A204.1 (cell line): Measurements from ENCODE around the gene AEBP2.
"Not testable (repeated sequence)": the region's sequence is repeated elsewhere in the genome, so short reads cannot be mapped to it uniquely, and the experiment has no call there.

Experiments
- FAIRE-seq: peaks from 2 replicates; lab custom pipeline; 2012; peaks lifted over from hg19 to GRCh38; lab: Jason Lieb, UNC

AEBP2 gene

DNA sequence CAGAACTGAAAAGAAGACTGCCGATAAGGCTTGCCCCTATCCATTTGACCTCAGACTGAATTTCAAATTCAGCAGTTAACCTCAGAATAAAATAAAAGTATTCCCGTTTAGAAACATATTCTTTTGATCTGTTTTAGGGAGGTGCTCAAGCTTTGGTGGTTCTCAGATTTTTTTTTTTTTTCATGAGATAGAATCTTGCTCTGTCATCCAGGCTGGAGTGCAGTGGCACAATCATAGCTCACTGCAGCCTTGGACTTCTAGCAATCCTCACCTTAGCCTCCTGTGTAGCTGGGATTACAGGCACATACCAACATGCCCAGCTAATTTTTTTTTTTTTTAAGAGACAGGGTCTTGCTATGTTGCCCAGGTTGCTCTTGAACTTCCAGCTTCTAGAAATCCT is 15.5 kb downstream of the AEBP2 start:
- FAIRE-seq: no peak

- FAIRE-seq: no peak
Measured at GRCh38 chr12:19456176-19456575, 16.9 kb downstream of the AEBP2 start.

DNA sequence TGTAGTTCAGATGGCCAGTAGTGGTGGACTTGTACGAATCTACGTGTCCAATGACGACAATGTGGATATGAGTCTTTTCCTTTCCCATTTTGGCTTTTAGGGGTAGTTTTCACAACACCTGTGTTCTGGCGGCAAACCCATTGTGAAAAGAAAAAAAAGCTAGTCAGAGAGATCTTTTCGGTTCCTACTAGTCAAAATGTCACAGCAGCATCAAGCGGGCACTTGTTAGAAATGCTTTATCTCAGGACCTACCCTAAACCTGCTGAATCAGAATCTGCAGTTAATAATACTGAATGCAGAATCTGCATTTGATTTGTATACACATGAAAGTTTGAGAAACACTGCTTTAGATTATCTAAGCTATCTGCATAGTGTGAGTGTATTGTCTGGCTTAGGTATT is 18.3 kb downstream of the AEBP2 start:
- no peak for FAIRE-seq

DNA sequence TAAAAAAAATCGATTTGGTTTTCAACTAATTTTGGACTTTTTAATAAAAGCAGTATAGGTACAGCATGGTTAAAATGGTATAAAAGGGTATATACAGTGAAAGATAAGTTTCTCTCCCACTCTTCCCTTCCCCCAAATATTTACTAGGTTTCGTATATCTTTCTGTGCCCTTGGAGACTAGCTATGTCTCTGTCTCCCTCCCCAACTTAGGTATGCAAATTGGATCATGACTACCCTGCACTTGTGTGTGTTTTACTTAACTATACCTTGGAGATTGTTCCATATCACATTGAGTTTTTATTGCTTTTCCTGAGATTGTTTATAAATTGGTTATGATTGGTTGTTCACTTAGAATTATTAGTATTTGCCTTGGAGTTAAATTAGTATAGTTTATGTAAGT is 19.4 kb downstream of the AEBP2 start:
- no peak for FAIRE-seq

DNA sequence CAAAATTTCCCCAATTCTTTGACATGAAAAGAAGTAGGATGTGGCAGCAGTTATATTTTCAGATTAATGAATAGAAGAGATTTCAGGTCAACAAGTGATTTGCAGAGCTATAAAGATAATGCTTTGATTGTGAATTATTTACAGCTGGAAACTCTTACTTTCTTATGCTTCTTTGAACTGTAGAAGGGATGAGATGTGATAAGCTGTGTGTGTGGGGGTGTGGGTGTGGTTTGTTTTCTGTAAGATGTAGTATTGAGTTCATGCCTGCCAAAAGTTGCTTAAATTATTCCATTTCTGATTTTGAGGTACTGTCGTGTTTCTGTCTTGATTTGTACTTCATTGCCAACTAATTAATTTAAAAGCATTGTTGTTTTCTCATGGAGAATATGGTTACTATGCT is 22.7 kb downstream of the AEBP2 start:
- no peak for FAIRE-seq

DNA sequence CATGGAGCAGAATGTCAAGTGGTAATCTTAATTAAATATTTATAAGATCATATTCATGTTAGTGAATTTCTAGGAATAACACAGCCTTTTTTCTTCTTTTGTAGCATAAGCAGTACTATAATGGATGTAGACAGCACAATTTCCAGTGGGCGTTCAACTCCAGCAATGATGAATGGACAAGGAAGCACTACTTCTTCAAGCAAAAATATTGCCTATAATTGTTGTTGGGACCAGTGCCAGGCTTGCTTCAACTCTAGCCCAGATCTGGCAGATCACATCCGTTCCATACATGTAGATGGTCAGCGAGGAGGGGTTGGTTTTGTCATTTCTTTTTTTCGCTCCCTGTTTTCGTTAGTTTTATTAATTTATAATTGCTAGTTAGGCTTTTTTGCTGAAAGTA is 23.1 kb downstream of the AEBP2 start:
- no peak for FAIRE-seq

- no peak for FAIRE-seq
Measured at GRCh38 chr12:19464192-19464580, 24.9 kb downstream of the AEBP2 start.

DNA sequence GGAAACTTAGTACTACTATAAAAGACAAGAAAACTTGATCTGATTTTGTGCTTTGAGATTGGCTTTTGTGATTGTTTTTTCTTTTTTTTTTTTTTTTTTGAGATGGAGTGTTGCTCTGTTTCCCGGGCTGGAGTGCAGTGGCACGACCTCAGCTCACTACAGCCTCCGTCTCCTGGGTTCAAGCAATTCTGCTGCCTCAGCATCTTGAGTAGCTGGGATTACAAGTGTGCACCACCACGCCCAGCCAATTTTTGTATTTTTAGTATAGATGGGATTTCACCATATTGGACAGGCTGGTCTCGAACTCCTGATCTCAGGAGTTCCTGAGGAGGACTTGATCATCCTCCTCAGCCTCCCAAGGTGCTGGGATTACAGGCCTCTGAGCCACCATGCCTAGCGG is 26.4 kb downstream of the AEBP2 start:
- no peak for FAIRE-seq

DNA sequence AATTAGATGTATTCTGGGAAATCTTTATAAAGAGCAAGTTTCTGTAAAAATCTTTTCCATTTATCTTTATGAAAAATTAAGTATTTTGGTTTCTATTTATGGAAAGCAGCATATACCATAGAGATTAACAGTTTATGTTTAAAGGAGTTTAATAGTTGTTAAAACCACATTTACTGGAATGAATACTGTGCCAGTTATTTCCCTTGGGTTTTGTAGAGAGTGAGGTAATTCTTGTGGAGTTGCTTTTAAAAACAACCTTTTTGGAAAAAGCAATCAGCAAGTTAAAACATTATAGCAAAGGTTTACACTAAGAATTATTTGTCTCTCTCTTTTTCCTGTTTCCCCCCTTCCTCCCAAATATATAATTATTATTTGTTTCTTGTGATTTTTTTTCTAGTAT is 34.9 kb downstream of the AEBP2 start:
- FAIRE-seq: no peak

GRCh38 chr12:19475884-19476505 is 36.7 kb downstream of the AEBP2 start:
- FAIRE-seq: not testable (repeated sequence)

DNA sequence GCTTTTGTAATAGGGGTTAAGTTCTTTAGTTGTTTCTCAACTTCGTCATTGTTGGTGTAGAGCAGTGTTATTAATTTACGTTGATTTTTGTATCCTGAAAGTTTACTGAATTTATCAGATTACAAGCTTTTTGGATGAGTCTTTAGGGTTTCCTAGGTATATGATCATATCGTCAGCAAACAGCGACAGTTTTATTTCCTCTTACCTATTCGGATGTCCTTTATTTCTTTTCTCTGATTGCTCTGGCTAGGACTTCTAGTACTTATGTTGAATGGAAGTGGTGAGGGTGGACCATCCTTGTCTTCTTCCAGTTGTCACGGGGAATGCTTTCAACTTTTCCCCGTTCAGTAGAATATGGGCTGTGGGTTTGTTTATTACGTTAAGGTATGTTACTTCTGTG is 37.8 kb downstream of the AEBP2 start:
- no peak for FAIRE-seq

DNA sequence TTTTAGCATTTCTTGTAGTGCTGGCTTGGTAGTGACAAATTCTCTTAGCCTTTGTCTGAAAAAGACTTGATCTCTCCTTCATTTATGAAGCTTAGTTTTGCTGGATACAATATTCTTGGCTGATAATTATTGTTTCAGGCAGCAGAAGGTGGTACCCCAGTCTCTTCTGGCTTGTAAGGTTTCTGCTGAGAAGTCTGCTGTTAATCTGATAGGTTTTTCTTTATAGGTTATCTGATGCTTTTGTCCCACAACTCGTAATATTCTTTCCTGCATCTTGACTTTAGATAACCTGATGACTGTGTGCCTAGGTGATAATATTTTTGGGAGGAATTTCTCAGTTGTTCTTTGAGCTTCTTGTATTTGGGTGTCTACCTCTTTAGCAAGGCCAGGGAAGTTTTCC is 41.2 kb downstream of the AEBP2 start:
- no peak for FAIRE-seq

DNA sequence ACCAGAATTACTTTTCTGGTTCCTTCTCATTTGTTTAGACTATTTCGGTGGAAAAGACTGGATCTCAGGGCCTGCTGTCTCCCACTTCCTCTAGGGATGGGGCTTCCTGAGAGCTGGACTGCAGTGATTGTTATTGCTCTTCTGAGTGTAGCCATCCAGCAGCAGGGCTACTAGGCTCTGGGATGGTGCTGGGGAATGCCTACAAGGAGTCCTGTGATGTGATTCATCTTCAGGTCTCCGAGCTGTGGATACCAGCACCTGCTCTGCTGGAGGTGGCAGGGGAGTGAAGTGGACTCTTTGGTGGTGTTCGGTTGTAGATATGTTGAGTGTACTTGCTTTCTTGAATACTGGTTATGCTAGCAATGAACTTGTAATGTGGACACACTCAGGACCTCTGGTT is 42.7 kb downstream of the AEBP2 start:
- FAIRE-seq: no peak

DNA sequence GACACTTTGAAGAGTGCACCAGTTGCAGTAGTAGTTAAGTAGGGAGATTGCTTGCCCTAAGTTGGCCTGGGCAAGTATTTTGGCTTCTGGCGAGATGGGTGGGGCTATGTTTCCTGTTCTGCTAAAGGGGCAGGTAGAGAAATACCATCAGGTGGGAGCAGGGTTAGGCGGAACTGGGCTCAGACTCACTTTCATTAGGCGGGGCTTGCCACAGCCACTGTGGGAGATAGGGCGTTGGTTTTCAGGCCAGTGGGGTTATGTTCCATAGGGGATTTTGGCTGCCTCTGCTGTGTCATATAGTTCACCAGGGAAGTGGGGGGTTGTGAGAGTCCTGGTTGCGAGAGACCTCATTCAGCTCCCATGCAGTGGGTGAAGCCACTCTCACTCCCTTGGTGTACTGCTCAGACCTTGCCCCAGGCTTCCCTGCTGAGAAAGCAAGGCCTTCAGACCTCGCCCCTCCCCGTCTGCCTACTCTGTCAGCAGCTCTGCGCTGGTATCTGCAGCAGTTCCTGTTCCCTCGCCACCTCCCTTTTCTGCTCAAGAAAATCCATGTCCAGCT is 43.3 kb downstream of the AEBP2 start:
- FAIRE-seq: no peak

DNA sequence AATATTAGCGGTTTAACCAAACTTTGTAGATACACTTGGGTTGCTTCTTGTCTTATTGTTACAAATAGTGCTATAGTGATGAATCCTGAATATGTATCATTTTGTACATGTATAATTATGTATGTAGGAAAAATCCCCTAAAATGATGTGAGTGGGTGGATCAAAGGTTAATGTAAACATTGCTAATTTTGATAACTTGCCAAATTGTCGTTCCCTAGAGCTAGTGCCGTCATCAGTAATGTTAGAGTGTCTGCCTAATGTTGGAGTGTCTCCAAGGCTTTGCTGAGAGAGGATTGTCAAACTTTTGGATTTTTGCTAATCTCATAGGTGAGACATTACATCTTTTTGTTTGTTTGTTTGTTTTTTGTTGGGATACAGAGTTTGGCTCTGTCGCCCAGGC is 44.4 kb downstream of the AEBP2 start:
- no peak for FAIRE-seq

- no peak for FAIRE-seq
Measured at GRCh38 chr12:19484738-19485137, 45.4 kb downstream of the AEBP2 start.

DNA sequence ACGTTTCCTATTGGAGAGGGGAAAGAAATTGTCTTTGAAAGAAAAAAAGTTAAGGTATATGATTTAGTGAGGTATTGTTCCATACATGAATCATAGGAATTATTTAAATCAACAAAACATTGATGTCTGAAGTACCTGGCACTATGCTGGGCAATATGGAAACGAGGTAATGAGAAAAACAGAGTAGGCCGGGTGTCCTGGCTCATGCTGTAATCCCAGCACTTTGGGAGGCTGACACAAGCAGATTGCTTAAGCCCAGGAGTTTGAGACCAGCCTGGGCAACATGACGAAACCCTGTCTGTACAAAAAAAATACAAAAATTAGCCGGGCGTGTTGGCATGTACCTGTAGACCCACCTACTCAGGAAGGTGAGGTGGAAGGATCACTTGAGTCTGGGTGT is 45.9 kb downstream of the AEBP2 start:
- FAIRE-seq: no peak

DNA sequence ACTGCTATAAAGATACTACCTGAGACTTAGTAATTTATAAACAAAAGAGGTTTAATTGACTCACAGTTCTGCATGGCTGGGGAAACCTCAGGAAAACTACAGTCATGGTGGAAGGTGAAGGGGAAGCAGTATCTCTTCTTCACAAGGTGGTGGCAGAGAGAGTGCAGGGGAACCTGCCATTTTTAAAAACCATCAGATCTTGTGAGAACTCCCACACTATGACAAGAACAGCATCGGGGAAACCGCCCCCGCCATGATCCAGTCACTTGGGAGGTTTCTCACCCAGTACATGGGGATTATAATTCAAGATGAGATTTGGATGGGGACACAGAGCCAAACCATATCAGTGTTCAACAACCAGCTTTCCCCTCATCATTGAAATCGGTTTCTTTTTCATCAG is 49.9 kb downstream of the AEBP2 start:
- FAIRE-seq: no peak

DNA sequence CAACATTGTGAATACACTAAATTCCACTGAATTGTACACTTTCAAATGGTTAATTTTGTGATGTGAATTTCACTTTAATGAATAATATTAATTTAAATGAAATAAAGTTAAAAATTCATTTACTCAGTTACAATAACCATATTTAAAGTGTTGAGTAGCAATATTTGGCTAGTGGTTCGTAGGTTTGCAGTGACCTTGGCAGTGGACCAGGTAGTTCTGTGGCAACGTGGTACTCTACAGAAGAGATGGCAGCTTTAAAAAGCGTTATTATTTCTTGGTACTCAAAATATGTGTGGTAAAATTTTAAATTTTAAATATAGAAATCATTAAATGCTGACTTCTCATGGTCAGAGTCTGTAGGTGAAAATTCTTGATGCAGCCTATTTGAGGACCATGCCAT is 51.6 kb downstream of the AEBP2 start:
- FAIRE-seq: no peak

DNA sequence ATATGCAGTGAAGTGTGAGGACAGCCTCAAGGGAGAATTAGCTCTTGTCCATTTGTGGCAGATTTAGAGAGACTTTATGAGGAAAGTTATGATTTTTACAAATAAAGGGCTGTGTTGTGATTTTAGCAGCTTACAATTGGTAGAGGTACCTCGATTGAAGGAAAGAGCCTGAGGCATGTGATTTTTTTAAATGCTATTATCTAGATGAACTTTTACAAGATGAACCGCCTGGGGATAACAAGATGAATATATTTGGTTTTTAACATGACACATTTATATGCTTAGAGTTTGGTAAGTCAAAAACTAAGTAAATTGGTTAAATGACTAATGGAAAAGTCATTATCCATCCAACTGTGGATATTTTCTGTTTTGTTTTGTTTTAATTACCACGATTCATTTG is 52.6 kb downstream of the AEBP2 start:
- no peak for FAIRE-seq

GRCh38 chr12:19496219-19496878 is 57.1 kb downstream of the AEBP2 start:
- FAIRE-seq: no peak

GRCh38 chr12:19498099-19498498 is 58.8 kb downstream of the AEBP2 start:
- FAIRE-seq: no peak

- no peak for FAIRE-seq
Measured at GRCh38 chr12:19499030-19499429, 59.7 kb downstream of the AEBP2 start.

DNA sequence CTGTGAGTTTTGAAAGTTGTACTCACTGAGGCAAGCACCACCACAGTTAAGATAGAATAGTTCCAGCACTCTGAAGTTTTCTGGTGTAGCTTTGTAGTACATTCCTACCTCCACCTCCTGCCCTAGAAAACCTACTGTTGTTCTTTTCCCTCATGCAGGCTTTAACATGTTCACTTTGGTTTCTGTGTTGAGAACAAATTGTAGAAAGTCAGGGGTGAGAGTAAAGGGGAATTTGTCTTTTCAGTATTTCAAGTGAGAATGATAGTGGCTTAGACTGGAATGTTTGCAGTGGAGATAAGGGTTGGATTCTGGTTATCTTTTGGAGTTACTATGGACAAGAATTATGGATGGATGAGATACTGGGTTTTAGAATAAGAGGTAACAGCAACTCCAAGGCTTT is 67.2 kb downstream of the AEBP2 start:
- FAIRE-seq: no peak
